ENCODE measurements around the gene MPO. TPM values are rescaled to one million over a fixed set of nuclear protein-coding genes. Genes with fewer than 3 reads are reported as not detected.

Gene MPO
- total and polyA plus RNA-seq, 2 of the 8 experiments (the other 6 are each of a cell fraction or from before 2014, with no cell fraction given) = 0.06 to 0.74 TPM

- H3K27me3 ChIP-seq (replicated peaks in 1 of 4; ENCODE audit: control insufficient read depth in 3 of 4, extremely low read depth in 1 of 4, insufficient read depth in 3 of 4, low read length in 3 of 4) = no peaks in the 10 kb centered on the region; a peak in 2 of 7 replicates
- H3K4me3 ChIP-seq (ENCODE audit: extremely low read depth in 1 of 4, insufficient read depth in 2 of 4, low read depth in 3 of 4, low read length in 4 of 4) = no peak overlapping the region
- CTCF ChIA-PET (ENCODE audit: partially characterized antibody) = interaction anchor here (1.3 to 2.1 kb wide), 4 partner anchors 10 to 43 kb away, joined by 5 to 15 read pairs (median 6); no protein-coding TSS in a partner anchor
- POLR2A ChIA-PET (ENCODE audit: partially characterized antibody) = no interaction called here
- no peaks in the 10 kb centered on the region for H3K79me1 ChIP-seq (ENCODE audit: low read depth, low read length)
- H3K9me3 ChIP-seq (ENCODE audit: insufficient read depth in 2 of 2, low read depth in 1 of 2, low read length in 1 of 2) = no peaks in the 10 kb centered on the region
- FAIRE-seq = no peak
- no peak overlapping the region for H2BK20ac ChIP-seq (ENCODE audit: low read length)
- no peak overlapping the region for H2BK12ac ChIP-seq (ENCODE audit: low read depth, low read length)
- no peak overlapping the region for H3K27ac ChIP-seq (ENCODE audit: low read depth, low read length)
- no peak overlapping the region for H2AK5ac ChIP-seq (ENCODE audit: low read depth, low read length)
- WGBS, 2 experiments (ENCODE audit: extremely low coverage in 1 of 2, insufficient coverage in 1 of 2, insufficient read length in 1 of 2, insufficient replicate concordance in 2 of 2, low coverage in 1 of 2, low lambda C conversion rate in 2 of 2, missing lambda C conversion rate in 1 of 2) = 91% methylated on average over 4 of the region's 4 CpGs; no CpG with 5 or more reads in 1 of the 2 experiments
- no peak overlapping the region for H3K23ac ChIP-seq (ENCODE audit: insufficient read length)
- H3K18ac ChIP-seq (ENCODE audit: extremely low read depth, low read length) = no peak overlapping the region
- no peak overlapping the region for H2BK5ac ChIP-seq (ENCODE audit: low read depth, low read length)
- no peak overlapping the region for H3K4me2 ChIP-seq (ENCODE audit: insufficient read depth in 1 of 2, low read depth in 2 of 2, low read length in 2 of 2)
- H3K79me2 ChIP-seq (ENCODE audit: control insufficient read depth in 1 of 2, insufficient read depth in 2 of 2, low read length in 2 of 2) = no peaks in the 10 kb centered on the region
- H3K14ac ChIP-seq (ENCODE audit: insufficient read length) = no peak overlapping the region
- no peak overlapping the region for H4K5ac ChIP-seq (ENCODE audit: insufficient read length, low read depth, low read length)
- no peaks in the 10 kb centered on the region for H3K4me1 ChIP-seq (replicated peaks in 1 of 4; ENCODE audit: control insufficient read depth in 3 of 4, insufficient read depth in 4 of 4, low read length in 3 of 4)
- H2BK120ac ChIP-seq (replicated peaks; ENCODE audit: low read depth, low read length) = no peak overlapping the region
- no peaks in the 10 kb centered on the region for H3K36me3 ChIP-seq (ENCODE audit: control insufficient read depth in 2 of 4, insufficient read depth in 4 of 4, low read length in 3 of 4)
- H3K9ac ChIP-seq (replicated peaks in 1 of 4; ENCODE audit: extremely low read depth in 1 of 4, low read depth in 3 of 4, low read length in 3 of 4) = no peak overlapping the region
- no peak for TF ChIP-seq POLR2AphosphoS5 (IDR thresholded peaks at IDR 0.05; ENCODE audit: low read depth, low read length)
- TF ChIP-seq TBP (IDR thresholded peaks at IDR 0.05; ENCODE audit: low read depth, low read length) = no peak
- no peak for TF ChIP-seq EZH2 (IDR thresholded peaks at IDR 0.05; ENCODE audit: low read depth, low read length, severe bottlenecking)
- no peak for TF ChIP-seq FOSL1 (IDR thresholded peaks at IDR 0.05; ENCODE audit: insufficient read depth, low read depth, low read length)
- TF ChIP-seq BACH1 (IDR thresholded peaks at IDR 0.05; ENCODE audit: low read length) = no peak
- H3K23me2 ChIP-seq (ENCODE audit: low read depth, low read length) = no peaks in the 10 kb centered on the region
- no peak overlapping the region for H3K4ac ChIP-seq (replicated peaks; ENCODE audit: insufficient read length, low read depth, low read length)
- DNase-seq (ENCODE audit: low read depth in 1 of 2, low spot score in 2 of 2) = no peak
- no peak overlapping the region for H2AFZ ChIP-seq (ENCODE audit: low read length)
- no peak overlapping the region for H4K91ac ChIP-seq (replicated peaks; ENCODE audit: insufficient read length, low read length)
- no peak overlapping the region for H4K8ac ChIP-seq (ENCODE audit: extremely low read depth, insufficient read depth, low read length)
- H4K20me1 ChIP-seq (replicated peaks in 1 of 2; ENCODE audit: control insufficient read depth in 1 of 2, insufficient read depth in 2 of 2, low read length in 2 of 2) = no peaks in the 10 kb centered on the region
- no peak overlapping the region for H3K56ac ChIP-seq (replicated peaks; ENCODE audit: insufficient read length, low read depth, low read length)
- H2BK15ac ChIP-seq (ENCODE audit: low read length) = no peak overlapping the region
Measured at GRCh38 chr17:58265271-58265670, 15.5 kb downstream of the MPO start.
